Aorta (tissue), 5 donors: ENCODE data around the gene CLEC4D. TPM values are rescaled to one million over a fixed set of nuclear protein-coding genes. Genes with fewer than 3 reads are reported as not detected.

ENCODE experiments used
- ATAC-seq: fragments of 200-7000 bp; cut with Tn5 transposase; one replicate; pipeline ENCODE4 v1.9.1; 2022; ENCODE audit warnings: moderate library complexity; ENCODE audit not compliant: low FRiP score
- DNase-seq, 2 donors: peaks; one replicate each; pipeline ENCODE4 v3.0.0-alpha.2; 2020
- H3K27ac ChIP-seq, 2 donors: one replicate each; pipeline ENCODE4 v1.5.1; 2013; ENCODE audit warnings: low read length in 2 of 2, mild to moderate bottlenecking in 2 of 2, moderate library complexity in 2 of 2, control low read depth in 1 of 2, inconsistent platforms in 1 of 2, low read depth in 1 of 2
- H3K27me3 ChIP-seq, 2 donors: one replicate each; pipeline ENCODE4 v1.6.1; 2013; ENCODE audit warnings: control low read depth in 1 of 2, low read length in 1 of 2, mild to moderate bottlenecking in 1 of 2, moderate library complexity in 1 of 2; ENCODE audit not compliant: insufficient read depth in 2 of 2, control insufficient read depth in 1 of 2
- H3K36me3 ChIP-seq, 2 donors: one replicate each; pipeline ENCODE4 v1.6.1; 2013; ENCODE audit warnings: control low read depth in 1 of 2, low read length in 1 of 2, mild to moderate bottlenecking in 1 of 2; ENCODE audit not compliant: insufficient read depth in 2 of 2, control insufficient read depth in 1 of 2
- H3K4me1 ChIP-seq, 2 donors: one replicate each; pipeline ENCODE4 v1.6.1; 2013; ENCODE audit warnings: low read length in 2 of 2, control low read depth in 1 of 2, mild to moderate bottlenecking in 1 of 2, moderate library complexity in 1 of 2; ENCODE audit not compliant: insufficient read depth in 2 of 2, control insufficient read depth in 1 of 2
- H3K4me3 ChIP-seq, 2 donors: one replicate each; pipeline ENCODE4 v1.5.1; 2013; ENCODE audit warnings: low read length in 2 of 2, control low read depth in 1 of 2, mild to moderate bottlenecking in 1 of 2
- H3K9me3 ChIP-seq: one replicate; pipeline ENCODE4 v1.6.1; 2013; ENCODE audit warnings: mild to moderate bottlenecking, low read length; ENCODE audit not compliant: control insufficient read depth
- WGBS, 2 donors: extraction: QIAGEN DNeasy Blood & Tissue Kit; methylation state at CpG; one replicate each; pipeline ENCODE4 v1.1.7; 2013; 5-methylcytosine and 5-hydroxymethylcytosine counted together
- intact Hi-C, 2 donors: fragments of 100-400 bp; cut with DNase I; formaldehyde crosslinking; loops; one replicate each; pipeline versions ENCODE4 v1.14.2 to v1.15.0; 2022
- long read RNA-seq, 2 donors: library from polyadenylated mRNA; unstranded; transcript quantifications; one replicate each; pipeline ENCODE4 v2.0.0, GENCODE V29; 2020 to 2021
- polyA plus RNA-seq, 2 donors: library from polyadenylated mRNA; stranded (reverse); fragments of 200-250 nt; gene quantifications; one replicate each; pipeline ENCODE4 v1.2.3, GENCODE V29; 2013
- total RNA-seq, 2 donors: library from RNA; stranded (reverse); fragmentation: NEBNext Ultra II Directional; extraction: Animal tissue kit (Norgen Biotek cat#: 25700); gene quantifications; one replicate each; pipeline ENCODE4 v1.2.1, GENCODE V29; 2021
- donor health status: healthy with polysubstance abuse.
- donor health status: Bipolar disorder and iron deficiency.
- donor health status: DM: no; HTN: no; CAD: no.
- donor health status: DM: no; HTN: no; CAD: no.
- donor health status: DM: yes; HTN: yes; CAD: no.

The CLEC4D gene
- total RNA-seq (1 to 10 TPM; 1.4 to 2.0 TPM), polyA plus RNA-seq (under 1 TPM in 1 of 2 donors, not detected in 1; 0.10 TPM)
- long read RNA-seq, donor 1 = 0 reads
- long read RNA-seq, donor 2 = 0 reads

DNA sequence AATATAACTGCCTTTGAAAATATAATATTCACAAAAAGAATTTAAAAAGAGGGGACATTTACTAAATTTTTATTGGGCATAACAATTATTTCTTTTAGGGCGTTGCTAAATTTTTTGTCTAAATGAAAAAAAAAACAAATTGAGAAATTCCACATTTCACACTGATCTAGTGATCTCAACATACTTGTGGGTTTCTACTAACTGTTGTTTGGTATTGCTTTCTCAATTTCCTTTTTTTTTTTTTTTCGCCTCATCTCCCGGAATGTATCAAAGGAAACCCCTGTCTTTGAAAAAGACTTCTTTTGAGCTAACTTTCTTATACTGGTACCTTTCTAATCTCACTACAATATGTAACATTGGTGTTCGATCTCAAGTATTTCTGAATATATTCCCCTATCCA, at the start of gene CLEC4D:
Gene CLEC4D (plus strand): TSS at position 248 of the 400 bp plus-strand sequence. CDS start 230 bp downstream, outside the sequence.
- DNase-seq (no peak), ATAC-seq (no peak)
- no peaks in the 10 kb centered on the region for H3K27me3 ChIP-seq
- 85 to 88% methylated on average over 4 of the region's 4 CpGs for WGBS, 2 donors
- no peaks in the 10 kb centered on the region for H3K4me1 ChIP-seq
- H3K4me3 ChIP-seq = no peak within 1 kb of the TSS
- no peaks in the 10 kb centered on the region for H3K9me3 ChIP-seq
- no peak within 1 kb of the TSS for H3K27ac ChIP-seq
- no peaks in the 10 kb centered on the region for H3K36me3 ChIP-seq
- intact Hi-C loops = no loop called here

DNA sequence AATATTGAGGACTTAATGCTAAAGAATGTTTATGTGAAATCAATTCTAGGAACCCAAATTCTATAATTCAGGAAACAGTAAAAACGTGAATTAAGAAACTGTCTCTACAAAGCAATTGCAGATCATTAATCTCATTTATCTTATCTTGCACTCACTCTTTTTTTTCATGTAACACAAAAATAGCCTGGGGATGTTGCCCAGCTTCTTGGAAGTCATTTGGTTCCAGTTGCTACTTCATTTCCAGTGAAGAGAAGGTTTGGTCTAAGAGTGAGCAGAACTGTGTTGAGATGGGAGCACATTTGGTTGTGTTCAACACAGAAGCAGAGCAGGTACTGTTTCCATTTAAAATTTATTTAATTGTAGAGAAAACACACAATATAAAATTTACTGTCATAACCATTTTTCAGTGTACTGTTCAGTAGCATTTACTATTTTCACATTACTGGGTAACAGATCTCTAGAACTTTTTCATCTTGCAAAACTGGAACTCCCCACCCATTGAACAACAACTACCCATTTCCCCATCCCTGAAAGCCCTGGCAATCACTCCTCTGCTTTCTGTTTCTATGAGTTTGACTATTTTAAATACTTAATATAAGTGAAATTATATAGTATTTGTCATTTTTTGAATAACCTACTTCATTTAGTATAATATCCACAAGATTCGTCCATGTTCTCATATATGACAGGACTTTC, 47.9 kb upstream of the CLEC4D start:
- intact Hi-C loops = no loop called here
- 0% methylated on average over 2 of the region's 2 CpGs for WGBS, 2 donors
- Histone ChIP-seq H3K36me3 (no peaks in the 10 kb centered on the region), H3K9me3 (no peaks in the 10 kb centered on the region), H3K27ac (no peak overlapping the region), H3K4me1 (no peaks in the 10 kb centered on the region), H3K27me3 (no peaks in the 10 kb centered on the region), H3K4me3 (no peak overlapping the region)
- no peak for DNase-seq
- no peak for ATAC-seq

DNA sequence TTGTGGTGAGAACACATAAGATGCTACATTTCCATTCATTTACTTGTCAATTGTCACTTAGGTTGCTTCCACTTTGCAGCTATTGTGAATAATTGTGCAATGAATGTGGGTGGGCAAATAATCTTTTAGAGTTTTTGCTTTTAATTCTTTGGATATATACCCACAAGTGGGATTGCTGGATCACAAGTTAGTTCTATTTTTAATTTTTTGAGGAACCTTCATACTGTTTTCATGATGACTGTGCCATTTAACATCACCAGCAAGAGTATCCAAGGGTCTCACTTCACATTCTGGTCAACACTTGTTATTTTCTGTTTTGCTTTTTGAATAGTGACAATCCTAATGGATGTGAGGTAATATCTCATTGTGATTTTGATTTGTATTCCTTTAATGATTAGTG, 47.1 kb upstream of the CLEC4D start:
- Histone ChIP-seq H3K27ac (no peak overlapping the region), H3K36me3 (no peaks in the 10 kb centered on the region), H3K4me1 (no peaks in the 10 kb centered on the region), H3K4me3 (no peak overlapping the region), H3K27me3 (no peaks in the 10 kb centered on the region), H3K9me3 (no peaks in the 10 kb centered on the region)
- intact Hi-C loops = no loop called here
- ATAC-seq = no peak
- DNase-seq = no peak

DNA sequence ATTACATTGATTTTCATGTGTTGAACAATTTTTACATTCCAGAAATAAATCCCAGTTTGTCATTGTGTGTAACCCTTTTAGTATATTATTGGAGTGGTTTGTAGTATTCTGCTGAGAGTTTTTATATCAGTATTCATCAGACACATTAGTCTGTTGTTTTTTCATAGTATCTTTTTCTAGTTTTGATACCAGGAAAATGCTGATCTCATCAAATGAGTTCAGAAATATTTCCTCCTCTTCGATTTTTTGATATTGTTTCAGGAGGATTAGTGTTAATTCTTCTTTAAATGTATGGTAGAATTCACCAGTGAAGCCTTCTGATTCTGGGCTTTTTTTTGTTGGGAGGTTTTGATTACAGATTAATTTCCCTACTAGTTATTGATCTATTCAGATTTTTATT, 42.2 kb upstream of the CLEC4D start:
- no peak for ATAC-seq
- Histone ChIP-seq H3K9me3 (no peaks in the 10 kb centered on the region), H3K4me3 (no peak overlapping the region), H3K27me3 (no peaks in the 10 kb centered on the region), H3K4me1 (no peaks in the 10 kb centered on the region), H3K27ac (no peak overlapping the region), H3K36me3 (no peaks in the 10 kb centered on the region)
- intact Hi-C loops = no loop called here
- 66 to 73% methylated on average over 1 of the region's 1 CpG for WGBS, 2 donors
- DNase-seq = no peak

DNA sequence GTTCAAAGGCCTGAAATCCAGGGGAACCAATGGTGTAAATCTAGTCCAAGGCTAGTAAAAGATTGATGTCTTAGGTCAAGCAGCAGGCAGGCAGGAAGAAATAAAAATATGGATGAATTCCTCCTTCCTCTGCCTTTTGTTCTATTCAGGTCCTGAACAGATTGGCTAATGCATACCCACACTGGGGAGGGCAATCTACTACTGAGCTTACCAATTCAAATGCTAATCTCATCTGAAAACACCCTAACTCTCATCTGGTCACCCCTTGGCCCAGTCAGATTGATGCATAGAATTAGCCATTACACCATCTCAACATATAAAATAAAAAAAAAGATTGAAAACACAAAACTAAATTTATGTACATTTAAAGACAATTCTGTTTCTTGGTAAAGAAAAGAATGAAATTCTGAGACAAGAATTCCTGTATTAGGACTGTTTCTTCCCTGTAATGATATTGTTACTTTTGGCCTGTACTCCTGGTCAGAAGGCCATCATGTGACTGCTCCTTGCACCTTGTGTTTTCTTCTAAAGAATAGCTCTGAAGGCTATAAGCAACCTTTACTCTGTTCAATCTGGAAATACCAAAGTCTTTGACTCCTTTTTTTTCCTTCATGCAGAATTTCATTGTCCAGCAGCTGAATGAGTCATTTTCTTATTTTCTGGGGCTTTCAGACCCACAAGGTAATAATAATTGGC, 37.6 kb upstream of the CLEC4D start:
- no peak overlapping the region for H3K4me3 ChIP-seq
- H3K9me3 ChIP-seq = no peaks in the 10 kb centered on the region
- no peaks in the 10 kb centered on the region for H3K27me3 ChIP-seq
- H3K36me3 ChIP-seq = no peaks in the 10 kb centered on the region
- ATAC-seq (no peak), DNase-seq (no peak)
- no peak overlapping the region for H3K27ac ChIP-seq
- intact Hi-C loops = no loop called here
- H3K4me1 ChIP-seq = no peaks in the 10 kb centered on the region

DNA sequence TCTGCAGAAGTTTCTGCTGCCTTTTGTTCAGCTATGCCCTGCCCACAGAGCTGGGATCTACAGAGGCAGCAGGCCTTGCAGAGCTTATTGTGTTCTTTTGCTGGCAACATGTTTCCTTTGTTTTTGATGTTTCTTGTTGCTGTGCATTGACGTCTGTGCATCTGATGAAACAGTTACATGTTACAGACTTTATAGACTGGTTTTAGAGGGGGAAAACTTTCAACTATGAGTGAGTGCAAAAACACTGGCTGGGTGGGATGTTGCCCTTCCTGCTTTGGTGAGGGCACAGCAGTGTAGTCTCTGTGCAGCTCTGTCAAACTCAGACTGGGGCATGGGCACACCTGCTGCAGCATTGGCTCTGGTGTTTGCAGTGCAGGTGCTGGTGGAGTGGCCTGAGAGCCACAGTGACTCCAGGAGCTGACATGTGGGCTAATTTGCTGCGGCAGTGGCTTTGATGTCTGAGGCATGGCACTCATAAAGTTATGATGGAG, 30.7 kb upstream of the CLEC4D start:
- Histone ChIP-seq H3K27me3 (no peaks in the 10 kb centered on the region), H3K27ac (no peak overlapping the region), H3K36me3 (no peaks in the 10 kb centered on the region), H3K9me3 (peaks cover 1% of the 10 kb centered on the region), H3K4me3 (no peak overlapping the region), H3K4me1 (no peaks in the 10 kb centered on the region)
- intact Hi-C loops = no loop called here
- DNase-seq (peak in 1 of 2 donors; percentile 45), ATAC-seq (no peak)
- WGBS, 2 donors = 76 to 77% methylated on average over 2 of the region's 2 CpGs

DNA sequence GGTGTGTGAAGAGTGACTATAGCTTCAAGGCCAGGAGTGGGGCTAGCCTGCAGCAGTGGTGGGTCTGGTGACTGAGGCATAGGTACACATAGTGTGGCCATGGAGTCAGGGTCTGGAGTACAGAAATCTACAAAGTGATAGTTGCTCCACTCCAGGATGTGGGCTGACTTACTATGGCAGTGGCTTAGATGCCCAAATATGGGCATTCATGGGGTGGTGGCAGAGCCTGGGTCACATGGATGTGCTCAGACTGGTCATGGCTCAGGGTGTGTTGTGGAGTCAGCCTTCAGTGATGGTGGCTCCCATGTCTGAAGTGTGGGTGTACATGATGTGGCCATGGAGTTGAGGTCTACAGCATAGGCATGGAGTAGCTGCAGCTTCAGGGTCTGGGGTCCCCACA, 30.2 kb upstream of the CLEC4D start:
- ATAC-seq (no peak), DNase-seq (no peak)
- no peaks in the 10 kb centered on the region for H3K36me3 ChIP-seq
- H3K9me3 ChIP-seq = peaks cover 1% of the 10 kb centered on the region
- H3K27me3 ChIP-seq = no peaks in the 10 kb centered on the region
- no peaks in the 10 kb centered on the region for H3K4me1 ChIP-seq
- H3K4me3 ChIP-seq = no peak overlapping the region
- intact Hi-C loops = no loop called here
- no peak overlapping the region for H3K27ac ChIP-seq

DNA sequence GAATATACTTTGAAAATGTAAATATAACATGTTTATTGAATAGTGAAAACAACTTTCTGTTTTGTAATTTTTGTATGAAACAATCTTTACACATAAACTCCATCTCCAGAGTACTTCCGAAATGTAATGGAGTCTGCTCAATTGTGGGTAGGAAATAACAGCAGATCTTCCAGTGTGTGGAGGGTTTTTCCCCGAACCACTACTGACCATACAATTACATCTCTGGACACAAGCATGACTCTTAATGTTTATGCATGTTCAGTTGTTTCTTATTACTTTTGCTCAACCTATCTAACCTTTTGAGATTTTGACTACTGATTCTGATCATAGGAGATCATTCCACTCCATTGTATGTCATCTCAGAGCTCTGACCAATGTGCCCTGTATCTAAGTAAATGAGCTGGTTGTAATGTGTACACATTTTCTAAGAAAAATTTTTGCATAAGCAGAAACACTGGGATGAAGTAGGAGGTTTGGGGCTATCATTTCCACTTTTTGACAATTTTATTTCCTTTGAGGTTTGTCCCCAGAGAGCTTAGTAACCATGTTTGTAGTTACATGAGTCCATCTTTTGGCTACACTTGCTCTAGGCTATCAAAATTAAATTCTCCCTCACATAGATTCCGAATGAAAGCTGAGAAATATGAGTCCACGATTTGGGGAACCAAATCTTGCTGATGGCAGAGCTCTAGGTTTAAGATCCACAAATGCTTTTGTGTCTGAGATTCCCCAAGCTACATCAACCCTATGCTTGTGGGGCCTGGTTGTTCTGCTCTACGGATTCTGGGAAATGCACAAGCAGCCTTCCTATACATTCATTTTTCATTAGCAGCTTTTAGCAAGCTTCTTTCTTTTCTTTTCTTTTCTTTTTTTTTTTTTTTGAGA, 21.4 kb upstream of the CLEC4D start:
- Histone ChIP-seq H3K27me3 (no peaks in the 10 kb centered on the region), H3K4me3 (no peak overlapping the region), H3K4me1 (no peaks in the 10 kb centered on the region), H3K27ac (no peak overlapping the region), H3K36me3 (no peaks in the 10 kb centered on the region), H3K9me3 (no peaks in the 10 kb centered on the region)
- WGBS, 2 donors = 71 to 73% methylated on average over 5 of the region's 5 CpGs
- intact Hi-C loops = no loop called here
- ATAC-seq = no peak
- no peak for DNase-seq
